ENCODE data around the gene KLHL42. TPM values are rescaled to one million over a fixed set of nuclear protein-coding genes. Genes with fewer than 3 reads are reported as not detected.

Gene KLHL42
- total and polyA plus RNA-seq, 2 of the 8 experiments (the other 6 are each of a cell fraction or from before 2014, with no cell fraction given): 13.6 to 21.6 TPM

GRCh38 chr12:27802936-27803335 is 22.9 kb downstream of the KLHL42 start:
- Histone ChIP-seq H2BK20ac (ENCODE audit: low read length) (no peak overlapping the region), H3K9ac (replicated peaks in 1 of 4; ENCODE audit: extremely low read depth in 1 of 4, low read depth in 3 of 4, low read length in 3 of 4) (no peak overlapping the region), H3K27me3 (replicated peaks in 1 of 4; ENCODE audit: control insufficient read depth in 3 of 4, extremely low read depth in 1 of 4, insufficient read depth in 3 of 4, low read length in 3 of 4) (no peaks in the 10 kb centered on the region), H3K18ac (ENCODE audit: extremely low read depth, low read length) (no peak overlapping the region), H4K91ac (replicated peaks; ENCODE audit: insufficient read length, low read length) (no peak overlapping the region), H3K23me2 (ENCODE audit: low read depth, low read length) (no peaks in the 10 kb centered on the region), H3K14ac (ENCODE audit: insufficient read length) (no peak overlapping the region), H2AK5ac (ENCODE audit: low read depth, low read length) (no peak overlapping the region), H2BK5ac (ENCODE audit: low read depth, low read length) (no peak overlapping the region), H2AFZ (ENCODE audit: low read length) (no peak overlapping the region), H2BK120ac (replicated peaks; ENCODE audit: low read depth, low read length) (no peak overlapping the region), H4K20me1 (replicated peaks in 1 of 2; ENCODE audit: control insufficient read depth in 1 of 2, insufficient read depth in 2 of 2, low read length in 2 of 2) (no peaks in the 10 kb centered on the region), H4K8ac (ENCODE audit: extremely low read depth, insufficient read depth, low read length) (no peak overlapping the region), H2BK12ac (ENCODE audit: low read depth, low read length) (no peak overlapping the region), H3K79me1 (ENCODE audit: low read depth, low read length) (no peaks in the 10 kb centered on the region), H3K79me2 (ENCODE audit: control insufficient read depth in 1 of 2, insufficient read depth in 2 of 2, low read length in 2 of 2) (no peaks in the 10 kb centered on the region), H3K4me2 (ENCODE audit: insufficient read depth in 1 of 2, low read depth in 2 of 2, low read length in 2 of 2) (no peak overlapping the region), H3K4me3 (ENCODE audit: extremely low read depth in 1 of 4, insufficient read depth in 2 of 4, low read depth in 3 of 4, low read length in 4 of 4) (no peak overlapping the region), H3K27ac (ENCODE audit: low read depth, low read length) (no peak overlapping the region), H2BK15ac (ENCODE audit: low read length) (no peak overlapping the region), H3K56ac (replicated peaks; ENCODE audit: insufficient read length, low read depth, low read length) (no peak overlapping the region), H3K23ac (ENCODE audit: insufficient read length) (no peak overlapping the region), H3K4me1 (replicated peaks in 1 of 4; ENCODE audit: control insufficient read depth in 3 of 4, insufficient read depth in 4 of 4, low read length in 3 of 4) (no peaks in the 10 kb centered on the region), H3K36me3 (ENCODE audit: control insufficient read depth in 2 of 4, insufficient read depth in 4 of 4, low read length in 3 of 4) (peaks cover 2 to 17% (median 6%) of the 10 kb centered on the region in 4 experiments; a peak in 7 of 8 replicates), H4K5ac (ENCODE audit: insufficient read length, low read depth, low read length) (no peak overlapping the region), H3K4ac (replicated peaks; ENCODE audit: insufficient read length, low read depth, low read length) (no peak overlapping the region), H3K9me3 (ENCODE audit: insufficient read depth in 2 of 2, low read depth in 1 of 2, low read length in 1 of 2) (no peaks in the 10 kb centered on the region)
- DNase-seq (ENCODE audit: low read depth in 1 of 2, low spot score in 2 of 2) (no peak), FAIRE-seq (no peak)
- CTCF ChIA-PET (ENCODE audit: partially characterized antibody): interaction anchor here (1.5 kb wide), 1 partner anchor 138 kb away, joined by 3 read pairs; no protein-coding TSS in a partner anchor
- POLR2A ChIA-PET (ENCODE audit: partially characterized antibody): interaction anchor here (1.0 kb wide), 1 partner anchor 43 kb away, joined by 3 read pairs; no protein-coding TSS in a partner anchor
- WGBS, 2 experiments (ENCODE audit: extremely low coverage in 1 of 2, insufficient coverage in 1 of 2, insufficient read length in 1 of 2, insufficient replicate concordance in 2 of 2, low coverage in 1 of 2, low lambda C conversion rate in 2 of 2, missing lambda C conversion rate in 1 of 2): 83% methylated on average over 2 of the region's 2 CpGs; no CpG with 5 or more reads in 1 of the 2 experiments
- no peak for TF ChIP-seq RBBP5 (IDR thresholded peaks at IDR 0.05; ENCODE audit: borderline replicate concordance, low read depth, low read length)
- TF ChIP-seq USF2 (IDR thresholded peaks at IDR 0.05; ENCODE audit: low read length): no peak
- no peak for TF ChIP-seq TAF1 (IDR thresholded peaks at IDR 0.05; ENCODE audit: low read depth, low read length)
- TF ChIP-seq E2F6 (IDR thresholded peaks at IDR 0.05): no peak
- TF ChIP-seq JUND (IDR thresholded peaks at IDR 0.05; ENCODE audit: low read length): no peak
- no peak for TF ChIP-seq CBX5 (IDR thresholded peaks at IDR 0.05; ENCODE audit: low read depth, low read length)
- no peak for TF ChIP-seq TCF12 (IDR thresholded peaks at IDR 0.05; ENCODE audit: low read depth, low read length)

All from H1 (cell line).